Measurements from ENCODE around the gene PDIA5. TPM values are rescaled to one million over a fixed set of nuclear protein-coding genes. Genes with fewer than 3 reads are reported as not detected.

PDIA5 gene
- total RNA-seq, 1 experiment from 2014 or later = 41.5 TPM

- TF ChIP-seq AFF4 (CRISPR knock-in tag; IDR thresholded peaks at IDR 0.05; ENCODE audit: borderline replicate concordance) (no peak), IRF2 (CRISPR knock-in tag; IDR thresholded peaks at IDR 0.05; ENCODE audit: borderline replicate concordance, low read depth) (no peak), MXD4 (CRISPR knock-in tag; IDR thresholded peaks at IDR 0.05; ENCODE audit: borderline replicate concordance) (no peak), ELF4 (CRISPR knock-in tag; IDR thresholded peaks at IDR 0.05; ENCODE audit: low read depth) (no peak)
- TF ChIP-seq, protein P1, sequence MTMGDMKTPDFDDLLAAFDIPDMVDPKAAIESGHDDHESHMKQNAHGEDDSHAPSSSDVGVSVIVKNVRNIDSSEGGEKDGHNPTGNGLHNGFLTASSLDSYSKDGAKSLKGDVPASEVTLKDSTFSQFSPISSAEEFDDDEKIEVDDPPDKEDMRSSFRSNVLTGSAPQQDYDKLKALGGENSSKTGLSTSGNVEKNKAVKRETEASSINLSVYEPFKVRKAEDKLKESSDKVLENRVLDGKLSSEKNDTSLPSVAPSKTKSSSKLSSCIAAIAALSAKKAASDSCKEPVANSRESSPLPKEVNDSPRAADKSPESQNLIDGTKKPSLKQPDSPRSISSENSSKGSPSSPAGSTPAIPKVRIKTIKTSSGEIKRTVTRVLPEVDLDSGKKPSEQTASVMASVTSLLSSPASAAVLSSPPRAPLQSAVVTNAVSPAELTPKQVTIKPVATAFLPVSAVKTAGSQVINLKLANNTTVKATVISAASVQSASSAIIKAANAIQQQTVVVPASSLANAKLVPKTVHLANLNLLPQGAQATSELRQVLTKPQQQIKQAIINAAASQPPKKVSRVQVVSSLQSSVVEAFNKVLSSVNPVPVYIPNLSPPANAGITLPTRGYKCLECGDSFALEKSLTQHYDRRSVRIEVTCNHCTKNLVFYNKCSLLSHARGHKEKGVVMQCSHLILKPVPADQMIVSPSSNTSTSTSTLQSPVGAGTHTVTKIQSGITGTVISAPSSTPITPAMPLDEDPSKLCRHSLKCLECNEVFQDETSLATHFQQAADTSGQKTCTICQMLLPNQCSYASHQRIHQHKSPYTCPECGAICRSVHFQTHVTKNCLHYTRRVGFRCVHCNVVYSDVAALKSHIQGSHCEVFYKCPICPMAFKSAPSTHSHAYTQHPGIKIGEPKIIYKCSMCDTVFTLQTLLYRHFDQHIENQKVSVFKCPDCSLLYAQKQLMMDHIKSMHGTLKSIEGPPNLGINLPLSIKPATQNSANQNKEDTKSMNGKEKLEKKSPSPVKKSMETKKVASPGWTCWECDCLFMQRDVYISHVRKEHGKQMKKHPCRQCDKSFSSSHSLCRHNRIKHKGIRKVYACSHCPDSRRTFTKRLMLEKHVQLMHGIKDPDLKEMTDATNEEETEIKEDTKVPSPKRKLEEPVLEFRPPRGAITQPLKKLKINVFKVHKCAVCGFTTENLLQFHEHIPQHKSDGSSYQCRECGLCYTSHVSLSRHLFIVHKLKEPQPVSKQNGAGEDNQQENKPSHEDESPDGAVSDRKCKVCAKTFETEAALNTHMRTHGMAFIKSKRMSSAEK (CRISPR knock-in tag; IDR thresholded peaks at IDR 0.05; ENCODE audit: borderline replicate concordance) = no peak
- TF ChIP-seq, protein P2, sequence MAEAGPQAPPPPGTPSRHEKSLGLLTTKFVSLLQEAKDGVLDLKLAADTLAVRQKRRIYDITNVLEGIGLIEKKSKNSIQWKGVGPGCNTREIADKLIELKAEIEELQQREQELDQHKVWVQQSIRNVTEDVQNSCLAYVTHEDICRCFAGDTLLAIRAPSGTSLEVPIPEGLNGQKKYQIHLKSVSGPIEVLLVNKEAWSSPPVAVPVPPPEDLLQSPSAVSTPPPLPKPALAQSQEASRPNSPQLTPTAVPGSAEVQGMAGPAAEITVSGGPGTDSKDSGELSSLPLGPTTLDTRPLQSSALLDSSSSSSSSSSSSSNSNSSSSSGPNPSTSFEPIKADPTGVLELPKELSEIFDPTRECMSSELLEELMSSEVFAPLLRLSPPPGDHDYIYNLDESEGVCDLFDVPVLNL (CRISPR knock-in tag; IDR thresholded peaks at IDR 0.05; ENCODE audit: borderline replicate concordance, low read depth) = no peak
Observed at GRCh38 chr3:123099331-123100192, 32.7 kb downstream of the PDIA5 start (continued).

DNA sequence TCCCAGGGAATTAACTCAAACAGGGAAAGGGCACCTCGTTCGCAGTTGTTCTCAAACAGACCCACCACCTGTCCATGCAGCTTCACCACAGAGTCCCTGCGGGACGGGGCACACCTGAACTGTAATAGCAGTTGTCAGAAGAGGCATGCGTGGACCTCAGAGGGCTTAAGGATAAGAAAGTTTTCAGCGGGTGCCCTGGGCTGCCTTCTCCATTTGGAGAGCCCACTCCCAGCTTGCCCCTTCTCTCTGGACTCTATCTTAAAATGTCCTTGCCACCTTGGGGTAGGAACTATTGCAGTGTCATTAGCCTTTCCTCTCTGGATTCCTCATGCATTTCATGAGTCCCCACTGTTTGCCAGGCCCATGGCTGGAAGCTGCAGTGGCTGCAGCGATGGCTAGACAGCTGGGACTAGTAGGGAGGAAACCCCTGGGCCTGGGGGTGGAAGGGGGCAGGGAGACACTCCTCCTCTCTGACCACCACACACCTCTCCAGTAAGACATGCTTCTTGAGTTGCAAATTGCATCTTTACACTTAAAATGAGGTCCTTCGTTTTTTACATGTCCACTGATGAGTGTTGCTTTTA, 33.5 kb downstream of the PDIA5 start:
- POLR2A ChIA-PET = interaction anchor here (0.6 kb wide), 1 partner anchor 58 kb away, joined by 3 read pairs; no protein-coding TSS in a partner anchor
- ATAC-seq (no peak), DNase-seq (ENCODE audit: low spot score) (no peak)
- CTCF ChIA-PET = interaction anchor here (0.7 kb wide), 1 partner anchor 29 kb away, joined by 3 read pairs; no protein-coding TSS in a partner anchor
- Mint-ChIP-seq H3K4me1 (peaks cover 29% of the 10 kb centered on the region), H3K9me3 (no peaks in the 10 kb centered on the region), H3K36me3 (peaks cover 44% of the 10 kb centered on the region), H3K27me3 (ENCODE audit: low read depth) (no peaks in the 10 kb centered on the region), H3K4me3 (no peak overlapping the region), H3K27ac (peak overlapping the region; percentile 97; the same call in 1 of the 2 replicates)
- no peak for TF ChIP-seq ZNF121 (CRISPR knock-in tag; IDR thresholded peaks at IDR 0.05)
- TF ChIP-seq STAT6 (CRISPR knock-in tag; conservative IDR thresholded peaks at IDR 0.05; ENCODE audit: low read depth) = no peak
- no peak for TF ChIP-seq NFATC4 (CRISPR knock-in tag; IDR thresholded peaks at IDR 0.05)
- no peak for TF ChIP-seq ZMAT4 (CRISPR knock-in tag; IDR thresholded peaks at IDR 0.05)
- TF ChIP-seq NFE2L1 (CRISPR knock-in tag; IDR thresholded peaks at IDR 0.05) = no peak
- no peak for TF ChIP-seq FOXJ3 (CRISPR knock-in tag; IDR thresholded peaks at IDR 0.05; ENCODE audit: borderline replicate concordance)
- TF ChIP-seq ZNF425 (CRISPR knock-in tag; conservative IDR thresholded peaks at IDR 0.05) = no peak
- TF ChIP-seq ZNF138 (CRISPR knock-in tag; conservative IDR thresholded peaks at IDR 0.05) = no peak
- no peak for TF ChIP-seq MYBL2 (CRISPR knock-in tag; IDR thresholded peaks at IDR 0.05)
- no peak for TF ChIP-seq JUN (CRISPR knock-in tag; IDR thresholded peaks at IDR 0.05)
- TF ChIP-seq EMX1 (CRISPR knock-in tag; IDR thresholded peaks at IDR 0.05) = no peak
- TF ChIP-seq GABPB1 (CRISPR knock-in tag; IDR thresholded peaks at IDR 0.05) = no peak
- TF ChIP-seq SMAD3 (CRISPR knock-in tag; IDR thresholded peaks at IDR 0.05; ENCODE audit: borderline replicate concordance) = no peak
- TF ChIP-seq JAZF1 (CRISPR knock-in tag; IDR thresholded peaks at IDR 0.05) = no peak

Data from WTC11 (cell line).